Suprapubic skin (tissue), 4 donors: Measurements from ENCODE around the gene MAGEA2. TPM values are rescaled to one million over a fixed set of nuclear protein-coding genes. Genes with fewer than 3 reads are reported as not detected.
"Not testable (repeated sequence)": the region's sequence is repeated elsewhere in the genome, so short reads cannot be mapped to it uniquely, and the experiment has no call there.

Source experiments
- DNase-seq, 2 donors: peaks; one replicate each; pipeline ENCODE4 v3.0.0-alpha.2; 2019; ENCODE audit warnings: low spot score in 2 of 2
- H3K27ac ChIP-seq: fragments of 200-600 bp; sonication (generic); one replicate; pipeline ENCODE4 v1.5.1; 2019
- H3K27me3 ChIP-seq: fragments of 200-600 bp; sonication (generic); one replicate; pipeline ENCODE4 v1.5.1; 2019
- H3K36me3 ChIP-seq: fragments of 200-600 bp; sonication (generic); one replicate; pipeline ENCODE4 v1.5.1; 2019
- H3K4me1 ChIP-seq: fragments of 200-600 bp; sonication (generic); one replicate; pipeline ENCODE4 v1.5.1; 2019
- H3K4me3 ChIP-seq: fragments of 200-600 bp; sonication (generic); one replicate; pipeline ENCODE4 v1.5.1; 2019; ENCODE audit warnings: mild to moderate bottlenecking
- H3K9me3 ChIP-seq: fragments of 200-600 bp; sonication (generic); one replicate; pipeline ENCODE4 v1.5.1; 2019
- EP300 ChIP-seq: sonication (generic); formaldehyde crosslinking; IDR thresholded peaks from one replicate; pipeline ENCODE4 v1.6.1; 2017; ENCODE audit warnings: antibody characterized with exemption
- POLR2A ChIP-seq, 2 donors: fragments of 450-650 bp; IDR thresholded peaks; one replicate each; pipeline ENCODE4 v1.6.1; 2017; ENCODE audit warnings: antibody characterized with exemption in 2 of 2, mild to moderate bottlenecking in 2 of 2, moderate library complexity in 2 of 2
- POLR2AphosphoS5 ChIP-seq, 3 donors: sonication (generic); formaldehyde crosslinking; IDR thresholded peaks; one replicate each; pipeline ENCODE4 v1.6.1; 2017; ENCODE audit warnings: antibody characterized with exemption in 3 of 3
- WGBS: methylation state at CpG from one replicate; pipeline ENCODE4 v1.1.5; 2018; 5-methylcytosine and 5-hydroxymethylcytosine counted together
- total RNA-seq, 4 donors: library from RNA; depleted of rRNA; stranded (reverse); fragments of >200 nt; gene quantifications; one replicate each; pipeline ENCODE4 v1.1.0, GENCODE V29; 2016
- TF ChIP-seq, protein P1 (sequence below), 2 donors: fragments of 200-600 bp in 1 of 2; fragments of 450-650 bp in 1 of 2; sonication (generic) in 1 of 2; IDR thresholded peaks; one replicate each; pipeline ENCODE4 v1.5.1; 2016 to 2019; ENCODE audit warnings: antibody characterized with exemption in 2 of 2, mild to moderate bottlenecking in 1 of 2, moderate library complexity in 1 of 2

The MAGEA2 gene
- total RNA-seq, 4 donors from 2014 or later = not detected

- H3K36me3 ChIP-seq = no peaks in the 10 kb centered on the region
- H3K9me3 ChIP-seq = no peaks in the 10 kb centered on the region
- no peak for TF ChIP-seq EP300
- TF ChIP-seq, protein P1, sequence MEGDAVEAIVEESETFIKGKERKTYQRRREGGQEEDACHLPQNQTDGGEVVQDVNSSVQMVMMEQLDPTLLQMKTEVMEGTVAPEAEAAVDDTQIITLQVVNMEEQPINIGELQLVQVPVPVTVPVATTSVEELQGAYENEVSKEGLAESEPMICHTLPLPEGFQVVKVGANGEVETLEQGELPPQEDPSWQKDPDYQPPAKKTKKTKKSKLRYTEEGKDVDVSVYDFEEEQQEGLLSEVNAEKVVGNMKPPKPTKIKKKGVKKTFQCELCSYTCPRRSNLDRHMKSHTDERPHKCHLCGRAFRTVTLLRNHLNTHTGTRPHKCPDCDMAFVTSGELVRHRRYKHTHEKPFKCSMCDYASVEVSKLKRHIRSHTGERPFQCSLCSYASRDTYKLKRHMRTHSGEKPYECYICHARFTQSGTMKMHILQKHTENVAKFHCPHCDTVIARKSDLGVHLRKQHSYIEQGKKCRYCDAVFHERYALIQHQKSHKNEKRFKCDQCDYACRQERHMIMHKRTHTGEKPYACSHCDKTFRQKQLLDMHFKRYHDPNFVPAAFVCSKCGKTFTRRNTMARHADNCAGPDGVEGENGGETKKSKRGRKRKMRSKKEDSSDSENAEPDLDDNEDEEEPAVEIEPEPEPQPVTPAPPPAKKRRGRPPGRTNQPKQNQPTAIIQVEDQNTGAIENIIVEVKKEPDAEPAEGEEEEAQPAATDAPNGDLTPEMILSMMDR (IDR thresholded peaks at IDR 0.05) = no peak
- TF ChIP-seq POLR2AphosphoS5 (IDR thresholded peaks at IDR 0.05) = no peak
- no peak for TF ChIP-seq POLR2A (IDR thresholded peaks at IDR 0.05)
- DNase-seq = no peak
- WGBS = 49% methylated on average over 6 of the region's 7 CpGs
- no peak overlapping the region for H3K4me3 ChIP-seq
- H3K4me1 ChIP-seq = no peaks in the 10 kb centered on the region
- no peak overlapping the region for H3K27ac ChIP-seq
- no peaks in the 10 kb centered on the region for H3K27me3 ChIP-seq
Measured at GRCh38 chrX:152725409-152725808, 28.2 kb downstream of the MAGEA2 start.

DNA sequence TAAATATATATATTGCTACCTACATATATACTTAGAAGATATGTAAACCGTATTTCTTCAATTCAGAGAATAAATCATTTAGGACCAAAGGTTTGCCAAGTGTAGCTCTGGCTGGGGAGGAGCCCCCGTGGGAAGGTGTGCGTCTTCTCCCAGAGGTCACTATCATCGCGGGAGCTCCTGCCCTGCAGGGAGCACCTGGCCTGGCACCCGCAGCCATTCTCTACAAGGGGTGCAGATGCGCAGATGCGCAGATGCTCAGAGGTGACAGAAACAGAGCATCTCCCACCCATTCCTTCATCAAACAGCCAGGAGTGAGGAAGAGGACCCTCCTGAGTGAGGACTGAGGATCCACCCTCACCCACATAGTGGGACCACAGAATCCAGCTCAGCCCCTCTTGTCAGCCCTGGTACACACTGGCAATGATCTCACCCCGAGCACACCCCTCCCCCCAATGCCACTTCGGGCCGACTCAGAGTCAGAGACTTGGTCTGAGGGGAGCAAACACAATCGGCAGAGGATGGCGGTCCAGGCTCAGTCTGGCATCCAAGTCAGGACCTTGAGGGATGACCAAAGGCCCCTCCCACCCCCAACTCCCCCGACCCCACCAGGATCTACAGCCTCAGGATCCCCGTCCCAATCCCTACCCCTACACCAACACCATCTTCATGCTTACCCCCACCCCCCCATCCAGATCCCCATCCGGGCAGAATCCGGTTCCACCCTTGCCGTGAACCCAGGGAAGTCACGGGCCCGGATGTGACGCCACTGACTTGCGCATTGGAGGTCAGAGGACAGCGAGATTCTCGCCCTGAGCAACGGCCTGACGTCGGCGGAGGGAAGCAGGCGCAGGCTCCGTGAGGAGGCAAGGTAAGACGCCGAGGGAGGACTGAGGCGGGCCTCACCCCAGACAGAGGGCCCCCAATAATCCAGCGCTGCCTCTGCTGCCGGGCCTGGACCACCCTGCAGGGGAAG, 39.5 kb downstream of the MAGEA2 start, which contains the start of gene MAGEA2B:
TSS of gene MAGEA2B (plus strand) at position 814 of the 973 bp plus-strand sequence. CDS start 2,479 bp downstream, outside the sequence.
- not testable (repeated sequence) for DNase-seq, H3K27me3 ChIP-seq, H3K4me3 ChIP-seq, H3K27ac ChIP-seq, H3K36me3 ChIP-seq, H3K4me1 ChIP-seq, H3K9me3 ChIP-seq
- WGBS = no CpG with 5 or more reads among the region's 35 CpGs

GRCh38 chrX:152713195-152713594, 40.4 kb downstream of the MAGEA2 start:
- not testable (repeated sequence) for H3K27ac ChIP-seq, H3K36me3 ChIP-seq, H3K27me3 ChIP-seq, H3K4me3 ChIP-seq, H3K9me3 ChIP-seq, DNase-seq, H3K4me1 ChIP-seq
- WGBS = no CpG with 5 or more reads among the region's 5 CpGs

GRCh38 chrX:152709173-152709572, 44.5 kb downstream of the MAGEA2 start, which contains the start of gene CSAG2:
Gene CSAG2, minus strand, starts transcription at chrX:152709273. Its CDS starts 161 bp downstream, at chrX:152709112.
- H3K36me3 ChIP-seq, H3K9me3 ChIP-seq, H3K27ac ChIP-seq, H3K4me1 ChIP-seq, DNase-seq, H3K27me3 ChIP-seq, H3K4me3 ChIP-seq: not testable (repeated sequence)
- WGBS = no CpG with 5 or more reads among the region's 2 CpGs

- H3K27me3 ChIP-seq, H3K9me3 ChIP-seq, H3K36me3 ChIP-seq, H3K27ac ChIP-seq, H3K4me3 ChIP-seq, DNase-seq, H3K4me1 ChIP-seq: not testable (repeated sequence)
- 80% methylated on average over 1 of the region's 7 CpGs for WGBS
Measured at GRCh38 chrX:152706500-152706899, 47.1 kb downstream of the MAGEA2 start.

- peak in 1 of 2 donors; percentile 49 for DNase-seq
- not testable (repeated sequence) for H3K9me3 ChIP-seq, H3K4me3 ChIP-seq, H3K27me3 ChIP-seq, H3K27ac ChIP-seq, H3K36me3 ChIP-seq, H3K4me1 ChIP-seq
- whole genome bisulfite sequencing = 100% methylated on average over 3 of the region's 5 CpGs
Measured at GRCh38 chrX:152700390-152700789, 53.3 kb downstream of the MAGEA2 start.

Other genes with a start within 250 kb of the MAGEA2 start
- under 1 TPM in 3 of 4 donors, not detected in 1; 0.10 to 0.45 (median 0.34) TPM for gene GABRQ, start 115.9 kb downstream of the MAGEA2 start, total RNA-seq
- gene MAGEA3, start 55.0 kb downstream of the MAGEA2 start, total RNA-seq = not detected
- not detected for gene CSAG2, start 44.6 kb downstream of the MAGEA2 start, total RNA-seq
- not detected for gene MAGEA2B, start 39.2 kb downstream of the MAGEA2 start, total RNA-seq
- not detected for gene CSAG1, start 20.1 kb downstream of the MAGEA2 start, total RNA-seq
- gene MAGEA12, start 20.1 kb downstream of the MAGEA2 start, total RNA-seq = not detected
- gene CSAG3, start 5.4 kb upstream of the MAGEA2 start, total RNA-seq = not detected
- gene MAGEA6, start 15.8 kb upstream of the MAGEA2 start, total RNA-seq = not detected
- 10 to 100 TPM in 3 of 4 donors, 1 to 10 TPM in 1; 8.9 to 24.1 (median 18.7) TPM for gene CETN2, start 76.9 kb upstream of the MAGEA2 start, total RNA-seq
- 10 to 100 TPM; 11.8 to 34.1 (median 22.4) TPM for gene NSDHL, start 77.2 kb upstream of the MAGEA2 start, total RNA-seq
- gene ZNF185, start 144.2 kb upstream of the MAGEA2 start, total RNA-seq = 10 to 100 TPM; 50.1 to 81.3 (median 66.1) TPM
- gene PNMA5, start 240.3 kb upstream of the MAGEA2 start, total RNA-seq = not detected